Vagina (tissue), 2 donors: Measurements from ENCODE around the gene ADGRG2.

ENCODE experiments used
- CTCF ChIP-seq, 3 experiments: fragments of 450-650 bp in 2 of 3; fragments of 200-600 bp in 1 of 3; sonication (generic) in 1 of 3; IDR thresholded peaks; one replicate each; pipeline ENCODE4 v1.5.1; 2017 to 2019; ENCODE audit warnings: antibody characterized with exemption in 3 of 3, mild to moderate bottlenecking in 2 of 3, moderate library complexity in 2 of 3
- POLR2AphosphoS5 ChIP-seq, 2 donors: sonication (generic); formaldehyde crosslinking; IDR thresholded peaks; one replicate each; pipeline ENCODE4 v1.9.0; 2017; ENCODE audit warnings: antibody characterized with exemption in 2 of 2, mild to moderate bottlenecking in 2 of 2, low read depth in 1 of 2; ENCODE audit not compliant: insufficient read depth in 1 of 2

DNA sequence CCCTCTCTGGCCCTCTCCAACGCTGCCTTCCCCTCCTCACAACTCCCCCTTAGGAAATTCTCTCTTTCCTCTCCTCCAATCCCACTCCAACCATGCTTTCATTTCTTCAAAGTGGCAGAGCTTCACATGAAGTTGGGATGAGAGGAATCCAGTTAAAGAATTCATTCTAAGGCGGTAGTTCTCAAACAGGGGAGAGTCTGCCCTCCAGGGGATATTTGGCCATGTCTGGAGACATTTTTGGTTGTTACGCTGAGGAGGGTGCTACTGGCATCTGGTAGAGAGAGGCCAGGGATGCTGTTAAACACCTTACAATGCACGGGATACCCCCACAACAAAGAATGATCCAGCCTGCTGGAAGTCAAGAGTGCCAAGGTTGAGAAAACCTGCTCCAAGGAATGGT lies 97.9 kb downstream of the ADGRG2 start:
- TF ChIP-seq CTCF (IDR thresholded peaks at IDR 0.05), result no peak
- TF ChIP-seq POLR2AphosphoS5 (IDR thresholded peaks at IDR 0.05; ENCODE audit: insufficient read depth in 1 of 2, low read depth in 1 of 2), result no peak
